Activated T-helper 1 cell treated with anti-CD3 and anti-CD28 coated beads, Interleukin-2, amount 50 U/mL, for 16 hours (primary cell): ENCODE results near the gene MEGF11.

Experiments used
- DNase-seq, 2 donors: peaks; one replicate each; pipeline ENCODE4 v3.0.0-alpha.2; 2020; ENCODE audit warnings: low read depth in 1 of 2, low spot score in 1 of 2

Gene MEGF11

GRCh38 chr15:66096688-66097058 is 156.9 kb downstream of the MEGF11 start:
- no peak for DNase-seq

- no peak for DNase-seq
Measured at GRCh38 chr15:66095871-66096687, 157.5 kb downstream of the MEGF11 start.

- DNase-seq, result no peak
Measured at GRCh38 chr15:66094331-66094730, 159.2 kb downstream of the MEGF11 start.

- no peak for DNase-seq
Measured at GRCh38 chr15:66092053-66093016, 161.2 kb downstream of the MEGF11 start.

GRCh38 chr15:66089509-66089908 is 164.0 kb downstream of the MEGF11 start:
- no peak for DNase-seq

GRCh38 chr15:66089049-66089448 is 164.5 kb downstream of the MEGF11 start:
- no peak for DNase-seq

- no peak for DNase-seq
Measured at GRCh38 chr15:66085128-66085527, 168.4 kb downstream of the MEGF11 start.

- DNase-seq, result no peak
Measured at GRCh38 chr15:66084704-66085103, 168.8 kb downstream of the MEGF11 start.

GRCh38 chr15:66080717-66081398 is 172.7 kb downstream of the MEGF11 start:
- no peak for DNase-seq

GRCh38 chr15:66078929-66079275 is 174.6 kb downstream of the MEGF11 start:
- DNase-seq, result no peak

- no peak for DNase-seq
Measured at GRCh38 chr15:66078196-66078928, 175.2 kb downstream of the MEGF11 start.

- no peak for DNase-seq
Measured at GRCh38 chr15:66077320-66077663, 176.3 kb downstream of the MEGF11 start.

GRCh38 chr15:66076591-66077319 is 176.8 kb downstream of the MEGF11 start:
- no peak for DNase-seq

- no peak for DNase-seq
Measured at GRCh38 chr15:66075947-66076346, 177.6 kb downstream of the MEGF11 start.

GRCh38 chr15:66072616-66073361 is 180.8 kb downstream of the MEGF11 start:
- DNase-seq, result no peak

- no peak for DNase-seq
Measured at GRCh38 chr15:66071921-66072295, 181.6 kb downstream of the MEGF11 start.

- no peak for DNase-seq
Measured at GRCh38 chr15:66071160-66071920, 182.2 kb downstream of the MEGF11 start.

- DNase-seq, result no peak
Measured at GRCh38 chr15:66070220-66070934, 183.2 kb downstream of the MEGF11 start.
